Measurements from ENCODE around the gene GAB2.

DNA sequence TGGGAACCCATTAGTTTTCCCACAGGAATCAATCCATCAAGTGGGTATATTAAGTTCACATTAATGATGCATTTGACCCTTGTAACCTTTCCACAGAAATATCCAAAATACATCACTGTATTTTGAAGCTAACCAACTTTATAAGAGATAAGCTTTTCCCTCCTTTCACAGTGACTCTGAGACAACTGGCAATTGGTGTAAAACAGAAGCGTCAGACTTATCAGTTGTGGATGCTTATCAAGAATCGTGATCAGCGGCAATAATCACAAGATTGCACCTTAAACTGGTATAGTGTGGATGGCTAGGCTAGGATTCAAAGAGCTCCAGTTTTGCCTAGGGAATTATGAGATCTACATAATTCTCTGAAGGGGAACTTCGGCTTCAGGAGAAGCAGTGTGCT is 155.8 kb downstream of the GAB2 start:
- TF ChIP-seq, protein P1, sequence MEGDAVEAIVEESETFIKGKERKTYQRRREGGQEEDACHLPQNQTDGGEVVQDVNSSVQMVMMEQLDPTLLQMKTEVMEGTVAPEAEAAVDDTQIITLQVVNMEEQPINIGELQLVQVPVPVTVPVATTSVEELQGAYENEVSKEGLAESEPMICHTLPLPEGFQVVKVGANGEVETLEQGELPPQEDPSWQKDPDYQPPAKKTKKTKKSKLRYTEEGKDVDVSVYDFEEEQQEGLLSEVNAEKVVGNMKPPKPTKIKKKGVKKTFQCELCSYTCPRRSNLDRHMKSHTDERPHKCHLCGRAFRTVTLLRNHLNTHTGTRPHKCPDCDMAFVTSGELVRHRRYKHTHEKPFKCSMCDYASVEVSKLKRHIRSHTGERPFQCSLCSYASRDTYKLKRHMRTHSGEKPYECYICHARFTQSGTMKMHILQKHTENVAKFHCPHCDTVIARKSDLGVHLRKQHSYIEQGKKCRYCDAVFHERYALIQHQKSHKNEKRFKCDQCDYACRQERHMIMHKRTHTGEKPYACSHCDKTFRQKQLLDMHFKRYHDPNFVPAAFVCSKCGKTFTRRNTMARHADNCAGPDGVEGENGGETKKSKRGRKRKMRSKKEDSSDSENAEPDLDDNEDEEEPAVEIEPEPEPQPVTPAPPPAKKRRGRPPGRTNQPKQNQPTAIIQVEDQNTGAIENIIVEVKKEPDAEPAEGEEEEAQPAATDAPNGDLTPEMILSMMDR (IDR thresholded peaks at IDR 0.05) = no peak
- TF ChIP-seq POLR2A (IDR thresholded peaks at IDR 0.05) = no peak
- TF ChIP-seq POLR2AphosphoS5 (IDR thresholded peaks at IDR 0.05) = no peak
- no peak for TF ChIP-seq EP300 (IDR thresholded peaks at IDR 0.05)
